ENCODE data around the gene PATJ. TPM values are rescaled to one million over a fixed set of nuclear protein-coding genes. Genes with fewer than 3 reads are reported as not detected.
A peak's percentile ranks its signal among the peaks of the same experiment; 100 is the strongest.

The PATJ gene
- total RNA-seq, 4 donors from 2014 or later, result 25.7 to 37.4 (median 31.8) TPM

GRCh38 chr1:61743716-61744580 is 1.7 kb downstream of the PATJ start:
- TF ChIP-seq POLR2A (IDR thresholded peaks at IDR 0.05; ENCODE audit: low read depth) (no peak), EP300 (IDR thresholded peaks at IDR 0.05) (no peak), POLR2AphosphoS5 (IDR thresholded peaks at IDR 0.05) (no peak), CTCF (IDR thresholded peaks at IDR 0.05) (no peak)
- peak overlapping the region; percentile 95 to 98 (median 98) for H3K27ac ChIP-seq (replicated peaks in 1 of 4)
- H3K9me3 ChIP-seq, result no peaks in the 10 kb centered on the region
- H3K4me3 ChIP-seq, result peak overlapping the region in 3 of 4 donors; percentile 88 to 99 (median 95)
- peaks cover 4 to 39% (median 36%) of the 10 kb centered on the region in 4 donors for H3K4me1 ChIP-seq
- H3K36me3 ChIP-seq, result no peaks in the 10 kb centered on the region
- 94% methylated on average over 6 of the region's 6 CpGs for WGBS
- no peak for DNase-seq (ENCODE audit: extremely low spot score)
- no peaks in the 10 kb centered on the region for H3K27me3 ChIP-seq
- intact Hi-C loops (cut with DNase I), result loop anchor here (10.0 kb wide), 1 partner anchor 91 kb away; no protein-coding TSS in a partner anchor

- Histone ChIP-seq H3K4me1 (peaks cover 4 to 31% (median 27%) of the 10 kb centered on the region in 4 donors), H3K27me3 (no peaks in the 10 kb centered on the region), H3K27ac (replicated peaks in 1 of 4) (peak overlapping the region; percentile 13 to 55 (median 49)), H3K9me3 (no peaks in the 10 kb centered on the region), H3K4me3 (no peak overlapping the region), H3K36me3 (no peaks in the 10 kb centered on the region)
- 0% methylated on average over 1 of the region's 1 CpG for WGBS
- no peak for DNase-seq (ENCODE audit: extremely low spot score)
- no peak for TF ChIP-seq CTCF (IDR thresholded peaks at IDR 0.05)
- no peak for TF ChIP-seq POLR2A (IDR thresholded peaks at IDR 0.05; ENCODE audit: low read depth)
- TF ChIP-seq EP300 (IDR thresholded peaks at IDR 0.05), result no peak
- TF ChIP-seq POLR2AphosphoS5 (IDR thresholded peaks at IDR 0.05), result no peak
- intact Hi-C loops (cut with DNase I), result loop anchor here (10.0 kb wide), 1 partner anchor 88 kb away; no protein-coding TSS in a partner anchor
Measured at GRCh38 chr1:61746813-61747212, 4.5 kb downstream of the PATJ start.

- Histone ChIP-seq H3K4me3 (no peak overlapping the region), H3K4me1 (peaks cover 0 to 24% (median 21%) of the 10 kb centered on the region in 4 donors), H3K36me3 (no peaks in the 10 kb centered on the region), H3K27me3 (no peaks in the 10 kb centered on the region), H3K27ac (replicated peaks in 1 of 4) (no peak overlapping the region), H3K9me3 (no peaks in the 10 kb centered on the region)
- WGBS, result 82% methylated on average over 4 of the region's 4 CpGs
- no peak for TF ChIP-seq CTCF (IDR thresholded peaks at IDR 0.05)
- TF ChIP-seq EP300 (IDR thresholded peaks at IDR 0.05), result no peak
- no peak for TF ChIP-seq POLR2A (IDR thresholded peaks at IDR 0.05; ENCODE audit: low read depth)
- TF ChIP-seq POLR2AphosphoS5 (IDR thresholded peaks at IDR 0.05), result no peak
- DNase-seq (ENCODE audit: extremely low spot score), result no peak
- intact Hi-C loops (cut with DNase I), result loop anchor here (10.0 kb wide), 1 partner anchor 86 kb away; no protein-coding TSS in a partner anchor
Measured at GRCh38 chr1:61748566-61748965, 6.3 kb downstream of the PATJ start.

- no peak overlapping the region for H3K27ac ChIP-seq (replicated peaks in 1 of 4)
- WGBS, result 97% methylated on average over 2 of the region's 2 CpGs
- no peak overlapping the region for H3K4me3 ChIP-seq
- no peak for DNase-seq (ENCODE audit: extremely low spot score)
- intact Hi-C loops (cut with DNase I), result loop anchor here (10.0 kb wide), 1 partner anchor 85 kb away; no protein-coding TSS in a partner anchor
- TF ChIP-seq CTCF (IDR thresholded peaks at IDR 0.05), result no peak
- no peak for TF ChIP-seq POLR2AphosphoS5 (IDR thresholded peaks at IDR 0.05)
- TF ChIP-seq POLR2A (IDR thresholded peaks at IDR 0.05; ENCODE audit: low read depth), result no peak
- no peak for TF ChIP-seq EP300 (IDR thresholded peaks at IDR 0.05)
- H3K27me3 ChIP-seq, result no peaks in the 10 kb centered on the region
- peaks cover 0 to 19% (median 17%) of the 10 kb centered on the region in 4 donors for H3K4me1 ChIP-seq
- no peaks in the 10 kb centered on the region for H3K9me3 ChIP-seq
- no peaks in the 10 kb centered on the region for H3K36me3 ChIP-seq
Measured at GRCh38 chr1:61749574-61749973, 7.3 kb downstream of the PATJ start.

Measured in esophagus muscularis mucosa (tissue), 4 donors.